Coronary artery (tissue), 2 donors: ENCODE data around the gene NRG2.

ENCODE experiments used
- DNase-seq: peaks from one replicate; pipeline ENCODE4 v3.0.0-alpha.2; 2017; ENCODE audit warnings: low spot score
- H3K27ac ChIP-seq, 2 donors: fragments of 200-600 bp; sonication (generic); one replicate each; pipeline ENCODE4 v1.5.1; 2016 to 2019
- H3K4me3 ChIP-seq: fragments of 200-600 bp; sonication (generic); 2 replicates; pipeline ENCODE4 v1.5.1; 2016; ENCODE audit warnings: mild to moderate bottlenecking, moderate library complexity
- TF ChIP-seq, protein P1 (sequence below): fragments of 200-600 bp; sonication (generic); IDR thresholded peaks from one replicate; pipeline ENCODE4 v1.5.1; 2019; ENCODE audit warnings: antibody characterized with exemption

The NRG2 gene

DNA sequence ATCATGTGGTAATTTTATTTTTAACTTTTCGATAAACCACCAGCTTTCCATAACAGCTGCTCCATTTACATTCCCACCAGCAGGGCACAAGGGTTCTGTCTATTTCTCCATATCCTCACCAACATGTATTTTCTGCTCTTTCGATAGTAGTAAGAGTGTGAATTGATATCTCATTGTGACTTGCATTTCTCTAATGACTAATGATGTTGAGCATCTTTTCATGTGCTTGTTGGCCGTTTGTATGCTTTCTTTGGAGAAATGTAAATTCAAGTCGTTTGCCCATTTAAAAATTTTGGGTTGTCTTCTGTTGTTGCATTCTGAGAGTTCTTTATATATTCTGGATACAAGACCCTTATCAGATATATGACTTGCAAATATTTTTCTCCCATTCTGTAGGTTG is 201.6 kb downstream of the NRG2 start:
- no peak overlapping the region for H3K27ac ChIP-seq
- no peak overlapping the region for H3K4me3 ChIP-seq
- DNase-seq: no peak
- TF ChIP-seq, protein P1, sequence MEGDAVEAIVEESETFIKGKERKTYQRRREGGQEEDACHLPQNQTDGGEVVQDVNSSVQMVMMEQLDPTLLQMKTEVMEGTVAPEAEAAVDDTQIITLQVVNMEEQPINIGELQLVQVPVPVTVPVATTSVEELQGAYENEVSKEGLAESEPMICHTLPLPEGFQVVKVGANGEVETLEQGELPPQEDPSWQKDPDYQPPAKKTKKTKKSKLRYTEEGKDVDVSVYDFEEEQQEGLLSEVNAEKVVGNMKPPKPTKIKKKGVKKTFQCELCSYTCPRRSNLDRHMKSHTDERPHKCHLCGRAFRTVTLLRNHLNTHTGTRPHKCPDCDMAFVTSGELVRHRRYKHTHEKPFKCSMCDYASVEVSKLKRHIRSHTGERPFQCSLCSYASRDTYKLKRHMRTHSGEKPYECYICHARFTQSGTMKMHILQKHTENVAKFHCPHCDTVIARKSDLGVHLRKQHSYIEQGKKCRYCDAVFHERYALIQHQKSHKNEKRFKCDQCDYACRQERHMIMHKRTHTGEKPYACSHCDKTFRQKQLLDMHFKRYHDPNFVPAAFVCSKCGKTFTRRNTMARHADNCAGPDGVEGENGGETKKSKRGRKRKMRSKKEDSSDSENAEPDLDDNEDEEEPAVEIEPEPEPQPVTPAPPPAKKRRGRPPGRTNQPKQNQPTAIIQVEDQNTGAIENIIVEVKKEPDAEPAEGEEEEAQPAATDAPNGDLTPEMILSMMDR: no peak

DNA sequence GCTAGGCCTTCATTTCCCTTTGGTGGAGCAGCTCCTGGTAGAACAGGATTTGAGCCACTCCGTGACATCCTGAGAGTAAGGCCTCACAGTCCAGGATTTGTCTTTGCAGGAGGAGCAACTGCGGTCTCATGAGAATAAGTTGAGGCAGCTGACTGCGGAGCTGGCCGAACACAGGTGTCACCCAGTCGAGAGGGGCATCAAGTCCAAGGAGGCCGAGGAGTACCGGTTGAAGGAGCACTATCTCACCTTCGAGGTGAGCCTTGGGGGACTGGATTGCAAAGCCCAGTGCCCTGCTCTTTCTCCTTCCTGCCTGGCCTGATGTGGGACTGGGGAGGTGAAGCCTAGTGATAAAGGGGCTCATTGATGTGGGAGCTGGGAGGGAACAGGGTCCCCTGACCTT is 203.2 kb downstream of the NRG2 start:
- Histone ChIP-seq H3K4me3 (no peak overlapping the region), H3K27ac (no peak overlapping the region)
- TF ChIP-seq, protein P1: no peak
- DNase-seq: no peak

DNA sequence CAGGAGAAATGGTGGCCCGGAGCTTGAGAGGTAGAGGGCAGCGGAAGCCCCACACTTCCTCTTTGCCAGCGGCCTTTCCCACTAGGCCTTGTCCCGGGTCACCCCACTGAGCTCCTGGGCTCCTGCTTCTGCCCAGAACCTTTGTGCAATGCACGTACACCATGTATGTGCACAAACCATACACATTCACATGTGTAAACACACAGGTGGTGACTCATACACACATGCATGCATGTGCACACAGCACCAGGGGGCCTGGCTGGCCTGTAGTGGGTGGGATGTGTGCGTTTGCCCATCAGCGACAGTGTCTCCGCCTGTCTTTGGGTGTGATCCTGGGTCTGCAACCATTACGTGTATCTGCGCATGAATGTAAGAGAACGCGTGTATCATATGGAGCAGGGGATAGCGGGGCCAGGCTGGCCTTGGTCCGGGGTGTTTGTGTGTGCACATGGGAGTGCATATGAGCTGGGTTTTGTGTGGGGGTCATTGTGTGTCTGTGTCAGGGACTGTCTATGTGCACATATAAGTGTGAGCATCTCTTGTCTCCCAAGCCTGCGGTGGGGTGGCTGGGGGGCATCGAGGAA is 203.8 kb downstream of the NRG2 start:
- DNase-seq: no peak
- no peak overlapping the region for H3K27ac ChIP-seq
- TF ChIP-seq, protein P1: no peak
- H3K4me3 ChIP-seq: no peak overlapping the region

DNA sequence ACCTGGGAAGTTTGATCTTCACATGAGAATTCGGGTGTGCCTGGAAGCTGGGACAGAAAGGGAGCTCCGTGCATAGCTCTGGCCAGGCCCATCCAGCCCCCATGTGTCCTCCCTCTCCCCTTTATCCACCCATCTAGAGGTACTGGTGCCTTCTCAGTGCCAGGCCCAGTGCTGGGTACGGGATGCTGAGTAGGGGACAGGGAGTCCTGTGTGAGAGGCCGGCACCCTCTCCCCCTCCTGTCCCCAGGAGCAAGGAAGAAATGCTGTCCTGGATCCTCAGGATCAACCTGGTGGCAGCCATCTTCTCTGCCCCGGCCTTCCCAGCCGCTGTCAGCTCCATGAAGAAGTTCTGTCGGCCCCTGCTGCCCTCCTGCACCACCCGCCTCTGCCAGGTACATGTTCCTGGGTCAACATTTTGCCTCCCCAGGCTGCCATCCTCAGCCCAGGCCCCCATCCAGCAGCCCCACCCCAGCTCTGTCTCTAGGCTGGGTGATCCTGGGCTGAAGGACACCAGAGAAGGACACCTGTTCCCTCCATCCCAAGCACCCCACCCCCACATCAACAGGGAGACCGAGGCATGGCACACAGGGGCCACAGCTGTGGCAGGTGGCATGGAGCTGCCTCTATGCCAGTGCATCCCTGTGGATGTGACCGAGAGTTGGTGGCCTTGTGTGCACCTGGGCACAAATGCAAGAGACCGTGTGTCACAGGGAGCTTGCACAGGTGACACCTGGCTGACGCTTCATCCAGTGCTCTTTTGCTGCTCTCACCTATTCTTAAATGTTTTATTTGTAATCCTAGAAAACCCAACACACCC is 204.5 kb downstream of the NRG2 start:
- no peak overlapping the region for H3K4me3 ChIP-seq
- TF ChIP-seq, protein P1: no peak
- DNase-seq: no peak
- no peak overlapping the region for H3K27ac ChIP-seq

DNA sequence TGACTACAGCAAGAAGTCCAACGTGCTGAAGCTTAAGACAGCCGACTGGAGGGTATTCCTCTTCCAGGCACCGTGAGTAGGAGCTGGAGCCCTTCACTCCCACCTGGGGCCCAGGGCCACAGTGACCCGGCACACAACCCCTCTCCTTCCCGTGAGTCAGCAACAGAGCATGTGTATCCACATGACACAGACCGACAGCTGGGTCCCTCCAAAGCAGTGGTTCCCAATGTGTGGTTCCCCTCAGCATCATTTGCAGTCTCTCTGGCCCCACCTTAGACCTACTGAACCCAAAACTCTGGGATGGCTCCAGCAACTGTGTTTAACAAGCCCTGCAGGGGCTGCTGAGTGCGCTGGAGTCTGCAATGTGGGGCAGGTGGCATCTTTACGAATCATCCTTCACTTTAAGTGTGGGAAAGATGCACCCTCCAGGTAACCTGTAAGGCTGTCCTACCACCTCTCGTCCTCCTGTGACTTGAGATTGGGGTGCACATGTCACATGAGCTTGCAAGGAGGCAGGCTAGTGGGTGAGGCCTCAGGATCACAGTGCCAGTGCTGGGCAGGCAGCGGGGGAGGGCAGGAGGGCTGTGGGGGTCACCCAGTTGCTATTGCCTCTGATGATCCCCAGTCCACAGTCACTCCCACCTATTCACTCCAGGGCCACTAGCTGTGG is 205.3 kb downstream of the NRG2 start:
- no peak for DNase-seq
- no peak overlapping the region for H3K27ac ChIP-seq
- H3K4me3 ChIP-seq: no peak overlapping the region
- TF ChIP-seq, protein P1: no peak

DNA sequence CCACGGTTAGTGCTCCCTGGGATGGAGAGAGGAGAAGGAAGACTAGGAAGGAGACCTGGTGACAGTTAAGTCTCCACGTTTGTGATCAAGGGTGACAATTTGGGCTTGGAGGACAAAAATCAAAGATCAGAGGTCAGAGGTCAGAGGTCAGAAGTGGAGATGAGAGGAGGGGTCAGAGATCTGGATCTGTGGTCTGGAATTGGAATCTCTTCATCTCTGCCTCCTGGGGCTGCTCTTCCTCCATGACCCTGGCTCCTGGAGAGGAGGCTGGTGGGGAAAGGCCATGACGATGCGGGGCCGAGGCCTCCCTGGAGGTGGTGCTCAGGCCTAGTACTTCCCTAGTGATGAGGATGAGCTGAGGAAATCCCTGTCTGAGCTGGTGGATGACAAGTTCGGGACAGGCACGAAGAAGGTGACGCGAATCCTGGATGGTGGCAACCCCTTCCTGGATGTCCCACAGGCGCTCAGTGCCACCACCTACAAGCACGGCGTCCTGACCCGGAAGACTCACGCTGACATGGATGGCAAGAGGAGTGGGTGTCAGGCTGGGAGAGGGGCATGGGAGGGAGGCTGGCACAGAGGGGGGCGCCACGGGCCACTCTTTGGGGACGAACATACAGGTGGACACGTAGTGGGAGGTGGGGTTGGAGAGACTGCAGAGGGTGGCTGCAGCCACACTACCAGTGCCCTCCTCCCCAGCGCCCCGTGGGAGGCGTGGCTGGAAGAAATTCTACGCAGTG is 206.5 kb downstream of the NRG2 start:
- TF ChIP-seq, protein P1: no peak

More for the DNA sequence above, 206.5 kb downstream of the NRG2 start:
- DNase-seq: no peak
- no peak overlapping the region for H3K27ac ChIP-seq
- no peak overlapping the region for H3K4me3 ChIP-seq
